Renal cortex interstitium (tissue), 15 donors: ENCODE results near the gene SMIM9. TPM values are rescaled to one million over a fixed set of nuclear protein-coding genes. Genes with fewer than 3 reads are reported as not detected.
A peak's percentile ranks its signal among the peaks of the same experiment; 100 is the strongest.
"Not testable (repeated sequence)": the region's sequence is repeated elsewhere in the genome, so short reads cannot be mapped to it uniquely, and the experiment has no call there.

ENCODE experiments used
- DNase-seq, 11 donors: peaks; one replicate each; pipeline ENCODE4 v3.0.0-alpha.2; 2013; ENCODE audit warnings: low read depth in 9 of 11, low spot score in 4 of 11; ENCODE audit errors: extremely low read depth in 1 of 11
- long read RNA-seq, 16 experiments: transcript quantifications; one replicate each; lab custom pipeline, GENCODE V29; 2026
- polyA plus RNA-seq, 3 donors: library from polyadenylated mRNA; unstranded; fragments of 120-200 nt; gene quantifications; one replicate each; pipeline ENCODE4 v1.2.1, GENCODE V29; 2013; ENCODE audit not compliant: insufficient read length in 3 of 3

The SMIM9 gene
- not detected for polyA plus RNA-seq
- long read RNA-seq, donor 1 = 0 reads
- long read RNA-seq, donor 2 = 0 reads
- long read RNA-seq, donor 3 = 0 reads
- long read RNA-seq, donor 4 = 0 reads
- long read RNA-seq, donor 5 = 0 reads
- long read RNA-seq, donor 6 = 0 reads
- long read RNA-seq, donor 7 = 0 reads
- long read RNA-seq, donor 8 = 0 reads
- long read RNA-seq, donor 9 = 0 reads
- long read RNA-seq, donor 10 = 0 reads
- long read RNA-seq, donor 11 = 0 reads
- long read RNA-seq, donor 12 = 0 reads
- long read RNA-seq, donor 13 = 0 reads
- long read RNA-seq, donor 14 = 0 reads
- long read RNA-seq, donor 15 = 0 reads
- long read RNA-seq, donor 16 = 0 reads

DNA sequence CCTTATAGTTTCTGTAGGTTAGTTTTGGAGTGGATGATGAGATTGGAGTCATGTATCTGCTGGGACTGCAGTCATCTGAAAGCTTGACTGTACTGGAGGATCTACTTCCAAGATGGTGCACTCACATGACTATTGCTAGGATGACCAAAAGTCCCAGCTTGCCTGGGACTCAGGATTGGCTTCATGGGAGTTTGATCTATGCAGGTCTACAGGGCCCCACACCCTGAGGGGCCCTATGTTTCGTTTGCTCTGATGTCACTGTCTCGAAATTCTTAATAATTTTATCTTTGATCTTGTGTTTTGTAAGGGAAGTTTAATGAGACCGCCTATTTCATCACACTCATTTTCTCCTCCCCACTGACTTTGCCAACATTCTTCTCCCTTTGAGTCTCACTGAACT is at the start of gene SMIM9:
TSS of gene SMIM9 (minus strand) at position 101 of the 400 bp plus-strand sequence. CDS start 3,806 bp downstream, outside the sequence.
- no peak for DNase-seq

DNA sequence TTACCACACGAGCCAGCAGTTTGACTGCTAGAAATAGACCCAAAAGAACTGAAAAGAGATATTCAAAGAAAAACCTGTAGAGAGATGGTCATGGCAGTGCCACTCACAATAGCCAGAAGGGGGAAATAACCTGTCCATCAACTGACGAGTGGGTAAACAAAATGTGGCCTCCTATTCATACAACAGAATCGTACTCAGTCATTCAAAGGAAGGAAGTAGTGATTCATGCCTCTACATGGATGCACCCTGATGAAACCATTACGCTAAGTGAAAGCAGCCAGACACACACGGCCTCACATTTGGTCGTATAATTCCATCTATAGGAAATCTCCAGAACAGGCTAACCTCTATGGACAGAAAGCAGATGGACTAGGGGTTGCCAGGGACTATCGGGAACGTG is 49.6 kb upstream of the SMIM9 start:
- DNase-seq = not testable (repeated sequence)

DNA sequence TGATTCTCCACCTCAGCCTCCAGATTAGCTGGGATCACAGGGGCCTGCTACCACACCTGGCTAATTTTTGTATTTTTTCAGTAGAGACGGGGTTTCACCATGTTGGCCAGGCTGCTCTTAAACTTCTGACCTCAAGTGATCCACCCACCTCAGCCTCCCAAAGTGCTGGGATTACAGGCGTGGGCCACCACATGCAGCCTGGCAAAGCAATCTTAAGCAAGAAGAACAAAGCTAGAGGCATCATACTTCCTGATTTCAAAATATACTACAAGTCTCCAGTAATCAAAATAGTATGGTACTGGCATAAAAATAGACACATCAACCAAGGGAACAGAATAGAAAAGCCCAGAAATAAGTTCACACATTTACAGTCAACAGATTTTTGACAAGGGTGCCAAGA is 38.9 kb upstream of the SMIM9 start:
- DNase-seq = no peak

DNA sequence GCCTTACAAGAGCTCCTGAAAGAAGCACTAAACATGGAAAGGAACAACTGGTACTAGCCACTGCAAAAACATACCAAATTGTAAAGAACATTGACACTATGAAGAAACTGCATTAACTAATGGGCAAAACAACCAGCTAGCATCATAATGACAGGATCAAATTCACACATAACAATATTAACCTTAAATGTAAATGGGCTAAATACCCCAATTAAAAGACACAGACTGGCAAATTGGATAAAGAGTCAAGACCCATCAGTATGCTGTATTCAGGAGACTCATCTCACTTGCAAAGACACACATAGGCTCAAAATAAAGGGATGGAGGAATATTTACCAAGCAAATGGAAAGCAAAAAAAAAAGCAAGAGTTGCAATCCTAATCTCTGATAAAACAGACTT is 34.1 kb upstream of the SMIM9 start:
- not testable (repeated sequence) for DNase-seq

DNA sequence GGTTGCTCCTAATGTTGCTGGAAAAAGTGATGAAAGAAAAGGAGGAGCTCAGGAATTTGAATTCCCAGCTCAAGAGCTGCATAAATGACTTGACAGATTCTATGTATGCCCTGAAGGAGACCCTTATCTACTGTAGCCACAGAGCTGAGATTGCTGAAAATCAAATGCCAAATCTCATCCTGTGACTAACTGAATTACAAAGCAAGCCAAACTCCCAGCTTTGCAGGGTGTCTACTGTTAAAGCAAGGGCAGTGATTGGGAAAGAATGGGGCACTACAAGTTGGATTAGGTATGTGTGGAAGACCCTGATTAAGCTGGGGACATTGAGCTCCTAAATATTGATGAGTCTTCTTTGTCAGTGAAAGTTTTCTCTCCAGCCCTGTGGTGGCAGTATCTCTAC is 20.8 kb upstream of the SMIM9 start:
- no peak for DNase-seq

DNA sequence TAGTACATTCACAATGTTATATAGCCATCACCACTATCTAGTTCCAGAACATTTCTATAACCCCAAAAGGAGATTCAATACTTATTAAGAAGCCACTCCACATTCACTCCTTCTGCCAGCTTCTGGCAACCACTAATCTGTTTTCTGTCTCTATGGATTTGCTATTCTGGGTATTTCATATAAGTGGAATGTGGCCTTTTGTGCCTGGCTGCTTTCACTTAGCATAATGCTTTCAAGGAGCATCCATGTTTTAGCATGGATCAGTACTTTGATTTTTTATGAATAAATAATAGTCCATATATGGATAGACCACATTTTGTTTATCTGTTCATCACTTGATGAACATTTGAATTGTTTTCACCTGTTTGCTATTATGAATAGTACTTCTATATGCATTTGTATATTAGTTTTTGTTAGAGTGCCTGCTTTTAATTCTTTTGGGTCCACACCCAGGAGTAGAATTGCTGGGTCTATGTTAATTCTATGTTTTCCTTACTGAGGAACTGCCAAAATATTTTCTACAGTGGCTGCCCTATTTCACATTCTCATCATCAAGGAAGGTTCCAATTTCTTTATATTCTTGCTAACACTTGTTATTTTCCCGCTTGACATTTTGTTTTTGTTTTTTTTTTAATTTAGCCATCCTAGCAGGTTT is 16.6 kb upstream of the SMIM9 start:
- no peak for DNase-seq

DNA sequence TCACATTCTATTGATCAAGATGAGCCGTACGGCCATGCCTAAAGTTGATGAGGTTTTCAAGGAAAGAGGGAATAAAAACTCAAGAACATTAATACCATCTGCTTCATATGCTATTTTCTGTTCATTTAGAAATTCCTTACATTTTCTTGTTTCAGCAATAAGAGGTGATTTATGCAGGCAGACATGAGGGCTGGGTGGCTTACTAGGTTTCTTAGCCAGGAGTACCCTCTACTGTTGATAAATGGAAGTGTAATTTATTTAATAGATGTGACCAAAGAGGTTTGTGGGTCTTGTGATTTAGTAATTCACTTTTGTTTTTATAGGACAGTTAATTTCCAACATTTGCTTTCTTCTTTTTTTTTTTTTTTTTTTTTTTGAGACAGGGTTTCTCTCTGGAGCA is 6.4 kb upstream of the SMIM9 start:
- DNase-seq = peak in 6 of 11 donors; percentile 2 to 12 (median 3)

DNA sequence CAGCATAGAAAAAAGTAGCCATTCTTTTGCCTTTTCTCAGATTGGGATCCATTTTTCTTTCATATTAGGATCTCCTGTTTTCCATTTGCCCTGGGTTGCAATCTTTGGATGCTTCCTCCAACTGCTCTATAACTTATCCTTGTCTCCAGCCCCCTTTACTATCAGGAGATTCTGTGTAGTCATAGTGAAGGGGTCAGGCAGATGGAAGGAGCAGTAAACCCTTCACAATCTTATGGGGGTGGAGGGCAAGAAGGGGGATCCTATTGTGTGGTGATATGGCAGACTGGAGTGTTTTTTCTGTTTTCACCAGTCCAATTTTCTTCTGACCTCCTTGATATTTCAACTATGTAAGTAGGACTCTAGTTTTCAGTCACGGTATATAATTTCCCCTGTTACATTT is 1.7 kb upstream of the SMIM9 start:
- no peak for DNase-seq

DNA sequence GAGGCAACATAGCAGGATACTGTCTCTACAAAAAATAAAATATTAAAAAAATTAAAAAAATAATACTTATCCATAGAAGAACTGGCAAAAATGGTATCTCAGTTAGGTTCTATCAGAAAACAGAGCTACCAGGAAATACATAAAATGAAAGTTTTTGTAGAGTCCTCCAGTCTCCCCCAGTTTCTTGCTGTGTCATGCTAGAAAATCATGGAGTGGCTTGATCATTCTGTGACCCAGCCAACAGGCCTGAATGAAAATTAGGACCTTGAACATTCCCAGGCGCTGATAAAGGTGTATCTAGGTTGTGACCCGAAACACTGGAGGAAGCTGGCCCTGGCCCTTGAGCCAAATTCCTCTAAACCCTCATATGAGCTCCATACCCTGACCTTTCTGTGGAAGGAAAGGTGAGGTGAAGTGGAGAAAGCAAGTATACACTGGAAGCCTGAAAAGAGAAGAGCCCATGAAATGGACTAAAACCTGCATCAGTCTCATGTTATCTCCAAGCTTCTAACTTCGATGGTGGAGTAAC is 652 bp downstream of the SMIM9 start:
- DNase-seq = no peak

DNA sequence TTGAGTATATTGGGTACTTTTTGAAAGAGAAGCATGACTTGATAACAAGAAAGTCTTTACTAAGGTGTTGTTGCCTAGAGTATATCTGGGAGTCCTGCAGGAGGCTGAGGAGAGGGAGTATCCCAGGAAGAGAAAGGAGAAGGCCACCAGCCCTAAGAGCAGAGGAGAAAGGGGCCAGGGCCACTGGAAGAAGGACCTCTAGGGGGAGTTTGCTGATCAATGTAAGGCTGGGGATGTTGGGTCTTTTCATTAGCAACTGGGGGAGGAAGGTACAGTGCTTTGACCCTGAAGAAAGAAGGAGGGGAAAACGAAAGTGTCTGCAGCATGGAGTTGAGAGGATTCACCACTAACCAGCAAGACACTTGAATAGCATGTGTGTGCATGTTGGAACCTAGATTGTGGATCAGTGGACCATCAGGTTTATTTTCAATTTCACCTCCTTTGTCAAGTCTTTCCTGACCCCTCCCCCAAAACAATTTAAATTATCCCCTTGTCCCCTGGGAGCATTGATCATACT is 4.5 kb downstream of the SMIM9 start:
- no peak for DNase-seq

DNA sequence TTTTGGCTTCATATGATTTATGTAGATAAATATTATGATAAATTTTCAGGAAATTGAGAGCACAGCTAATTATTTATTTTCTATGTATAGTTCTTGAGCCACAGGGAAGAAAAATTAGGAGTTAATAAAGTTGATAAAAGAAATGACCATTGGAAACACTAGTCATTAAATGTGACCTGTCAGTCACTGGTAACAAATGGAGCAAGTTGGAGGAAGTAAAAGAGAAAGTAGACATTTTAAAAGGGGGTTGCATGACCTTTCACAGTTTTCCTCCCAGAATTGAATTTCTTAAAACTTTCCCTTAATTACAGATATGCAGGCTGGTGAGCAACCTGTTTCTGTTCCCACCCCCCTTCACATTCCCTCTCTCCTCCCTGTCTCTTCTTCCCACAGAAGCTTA is 5.3 kb downstream of the SMIM9 start:
- DNase-seq = no peak

DNA sequence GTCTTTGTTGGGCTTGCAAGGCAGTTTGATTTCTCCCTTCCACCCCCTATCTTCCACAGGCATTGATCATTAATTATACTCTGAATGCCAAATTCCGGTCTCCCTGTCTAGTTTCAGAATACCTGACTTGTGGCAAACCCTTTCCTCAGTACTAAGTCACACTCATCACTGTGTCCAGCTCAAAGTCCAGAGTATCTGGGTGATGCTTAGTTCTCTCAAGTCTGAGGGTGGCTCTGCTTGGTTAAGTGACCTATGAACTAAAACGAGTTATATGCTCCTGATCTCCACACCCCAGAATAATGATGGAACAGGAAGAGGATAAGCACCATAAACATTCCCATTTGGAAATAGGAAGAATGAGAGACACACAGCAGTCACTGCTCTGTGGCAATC is 6.5 kb downstream of the SMIM9 start:
- DNase-seq = no peak

DNA sequence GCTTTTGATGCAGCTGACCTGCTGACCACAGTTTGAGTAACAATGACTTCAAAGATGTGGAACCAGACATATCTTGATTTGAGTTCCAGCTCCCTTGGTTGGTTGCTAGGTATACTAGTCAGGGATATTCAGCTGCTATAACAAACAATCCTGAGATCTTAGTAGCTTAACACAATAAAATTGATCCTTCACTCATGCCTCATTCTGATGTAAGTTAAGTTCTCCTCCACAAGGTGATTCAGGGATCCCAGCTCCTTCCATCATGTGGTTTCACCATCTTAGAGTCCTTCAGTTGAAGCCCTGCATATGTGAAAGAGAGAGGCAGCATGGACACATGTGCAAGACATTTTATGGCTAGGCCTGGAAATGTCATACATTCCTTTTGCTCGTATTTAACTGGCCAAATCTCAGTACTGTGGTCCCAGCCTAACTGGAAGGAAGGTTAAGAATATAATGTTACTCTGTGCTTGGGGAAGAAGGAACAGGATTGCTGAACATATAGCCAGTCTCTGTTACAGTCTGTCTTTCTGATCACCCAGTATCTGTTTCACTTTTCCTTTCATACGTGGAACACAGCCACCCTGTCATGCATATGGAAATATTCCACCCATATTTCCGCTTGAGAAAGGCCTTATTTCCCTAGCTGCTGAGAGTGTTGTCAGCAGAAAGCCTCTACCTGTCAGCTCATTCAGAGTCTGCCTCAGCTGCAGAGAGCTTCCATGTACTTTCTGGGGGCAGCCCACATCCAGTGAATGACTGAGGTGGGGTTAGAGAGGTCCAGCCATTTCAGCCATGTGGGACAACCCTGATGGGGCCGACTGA is 7.1 kb downstream of the SMIM9 start:
- no peak for DNase-seq

DNA sequence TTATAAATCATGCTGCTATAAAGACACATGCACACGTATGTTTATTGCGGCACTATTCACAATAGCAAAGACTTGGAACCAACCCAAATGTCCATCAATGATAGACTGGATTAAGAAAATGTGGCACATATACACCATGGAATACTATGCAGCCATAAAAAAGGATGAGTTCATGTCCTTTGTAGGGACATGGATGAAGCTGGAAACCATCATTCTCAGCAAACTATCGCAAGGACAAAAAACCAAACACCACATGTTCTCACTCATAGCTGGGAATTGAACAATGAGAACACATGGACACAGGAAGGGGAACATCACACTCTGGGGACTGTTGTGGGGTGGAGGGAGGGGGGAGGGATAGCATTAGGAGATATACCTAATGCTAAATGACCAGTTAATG is 8.9 kb downstream of the SMIM9 start:
- DNase-seq = not testable (repeated sequence)

DNA sequence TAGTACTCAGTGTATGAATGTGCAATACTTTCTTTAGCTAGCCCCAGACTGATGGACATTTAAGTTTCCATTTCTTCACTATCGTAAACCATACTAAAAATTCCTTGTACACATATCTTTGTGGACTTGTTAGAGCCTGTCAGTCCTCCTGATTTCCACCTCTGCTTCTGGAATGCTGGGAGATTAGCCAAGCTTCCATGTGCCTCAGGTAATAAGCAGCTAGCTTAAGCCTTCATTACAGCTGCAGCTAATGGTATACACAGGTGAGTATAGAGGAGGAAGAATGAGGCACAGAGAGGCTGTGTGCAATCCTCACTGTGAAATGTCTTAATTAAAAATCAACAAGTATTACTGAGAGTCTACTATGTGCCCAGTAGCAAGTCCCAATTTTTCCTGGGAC is 9.8 kb downstream of the SMIM9 start:
- DNase-seq = no peak

DNA sequence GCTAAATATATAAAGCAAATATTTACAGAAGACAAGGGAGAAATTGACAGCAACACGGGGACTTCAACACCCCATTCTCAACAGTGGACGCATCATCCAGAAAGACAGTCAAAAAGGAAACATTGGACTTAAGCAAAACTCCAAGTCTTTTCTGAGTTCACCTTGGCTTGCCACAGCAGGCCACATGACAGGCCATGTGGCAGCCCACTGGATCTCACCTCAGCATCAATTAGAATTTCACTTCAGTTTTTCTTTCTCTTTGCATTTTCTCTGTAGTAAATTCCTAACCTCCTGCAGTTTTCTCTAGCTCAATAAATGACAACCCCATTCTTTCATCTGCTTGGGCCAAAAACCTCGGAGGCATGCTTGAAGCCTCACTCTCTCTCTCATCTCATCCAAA is 12.4 kb downstream of the SMIM9 start:
- DNase-seq = no peak

DNA sequence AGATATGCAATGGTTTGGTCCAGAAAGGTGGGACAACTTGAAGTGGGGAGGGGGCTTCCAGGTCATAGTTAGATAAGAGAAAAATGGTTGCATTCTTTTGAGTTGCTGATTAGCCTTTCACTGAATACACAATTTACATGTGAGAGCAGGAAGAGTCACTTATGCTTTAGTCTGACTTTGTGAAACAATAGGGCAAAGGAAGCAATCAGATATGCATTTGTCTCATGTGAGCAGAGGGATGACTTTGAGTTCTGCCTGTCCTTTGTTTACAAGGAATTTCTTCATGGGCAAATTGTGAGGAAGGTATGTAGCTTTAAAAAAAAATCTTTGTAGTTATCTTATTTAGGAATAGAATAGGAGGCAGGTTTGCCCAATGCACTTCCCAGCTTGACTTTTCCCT is 12.9 kb downstream of the SMIM9 start:
- DNase-seq = no peak

DNA sequence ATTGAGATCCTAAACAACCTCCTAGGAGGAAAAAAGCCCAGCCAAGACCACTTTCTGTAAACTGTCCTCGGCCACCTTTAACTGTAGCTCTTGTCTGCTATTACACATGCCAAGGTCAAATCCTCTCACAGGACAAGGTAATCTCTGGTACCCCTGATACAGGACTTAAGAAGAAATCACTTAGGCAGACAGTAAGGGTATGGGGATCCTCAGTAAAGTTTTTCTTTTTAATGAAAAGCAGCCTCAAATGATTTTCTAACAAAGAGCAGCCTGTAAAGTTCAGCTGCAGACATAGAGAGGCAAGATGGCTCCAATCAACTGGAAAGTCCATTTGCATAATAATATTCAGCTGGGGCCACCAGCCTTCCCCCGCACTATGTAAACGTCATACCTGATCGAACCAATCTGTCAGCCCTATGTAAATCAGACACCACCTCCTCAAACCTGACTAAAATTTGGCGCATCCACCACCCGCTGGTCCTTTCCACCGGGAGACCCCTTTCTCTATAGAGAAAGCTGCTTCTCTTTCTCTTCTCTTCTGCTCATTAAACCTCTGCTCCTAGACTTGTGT is 14.6 kb downstream of the SMIM9 start:
- DNase-seq = no peak
